AG10803 (cell line): ENCODE data around the gene SLC35D2.
A peak's percentile ranks its signal among the peaks of the same experiment; 100 is the strongest.

ENCODE experiments used
- DNase-seq: peaks from one replicate; pipeline ENCODE4 v3.0.0; 2010; ENCODE audit warnings: low read depth
- H3K4me3 ChIP-seq: 2 replicates; pipeline ENCODE4 v1.5.1; 2011; ENCODE audit warnings: mild to moderate bottlenecking, low read length, control low read depth
- CTCF ChIP-seq: conservative IDR thresholded peaks from 2 replicates; pipeline ENCODE4 v1.5.1; 2011; ENCODE audit warnings: mild to moderate bottlenecking, low read length, control low read depth, inconsistent platforms

Gene SLC35D2

GRCh38 chr9:96299823-96300222 lies 83.7 kb downstream of the SLC35D2 start:
- no peak for DNase-seq
- H3K4me3 ChIP-seq, result no peak overlapping the region

DNA sequence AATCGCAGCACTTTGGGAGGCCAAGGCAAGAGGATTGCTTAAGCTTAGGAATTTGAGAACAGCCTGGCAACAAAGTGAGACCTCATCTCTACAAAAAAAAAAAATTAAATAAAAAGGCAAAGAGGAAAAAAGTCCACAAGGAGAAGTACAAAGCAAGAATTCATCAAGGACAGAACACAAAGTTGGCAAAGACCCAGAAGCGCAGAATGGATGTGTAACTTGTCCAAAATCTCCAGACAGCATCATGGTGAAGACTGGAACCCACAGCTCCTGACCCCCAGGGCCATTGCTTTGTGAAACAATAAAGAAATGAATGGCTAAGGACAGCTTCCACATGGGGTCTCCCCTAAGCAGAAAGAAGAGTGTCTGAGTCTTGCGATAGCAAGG lies 89.4 kb downstream of the SLC35D2 start:
- no peak for DNase-seq
- no peak for TF ChIP-seq CTCF
- H3K4me3 ChIP-seq, result no peak overlapping the region

More at GRCh38 chr9:96299823-96300222, 83.7 kb downstream of the SLC35D2 start:
- no peak for TF ChIP-seq CTCF

DNA sequence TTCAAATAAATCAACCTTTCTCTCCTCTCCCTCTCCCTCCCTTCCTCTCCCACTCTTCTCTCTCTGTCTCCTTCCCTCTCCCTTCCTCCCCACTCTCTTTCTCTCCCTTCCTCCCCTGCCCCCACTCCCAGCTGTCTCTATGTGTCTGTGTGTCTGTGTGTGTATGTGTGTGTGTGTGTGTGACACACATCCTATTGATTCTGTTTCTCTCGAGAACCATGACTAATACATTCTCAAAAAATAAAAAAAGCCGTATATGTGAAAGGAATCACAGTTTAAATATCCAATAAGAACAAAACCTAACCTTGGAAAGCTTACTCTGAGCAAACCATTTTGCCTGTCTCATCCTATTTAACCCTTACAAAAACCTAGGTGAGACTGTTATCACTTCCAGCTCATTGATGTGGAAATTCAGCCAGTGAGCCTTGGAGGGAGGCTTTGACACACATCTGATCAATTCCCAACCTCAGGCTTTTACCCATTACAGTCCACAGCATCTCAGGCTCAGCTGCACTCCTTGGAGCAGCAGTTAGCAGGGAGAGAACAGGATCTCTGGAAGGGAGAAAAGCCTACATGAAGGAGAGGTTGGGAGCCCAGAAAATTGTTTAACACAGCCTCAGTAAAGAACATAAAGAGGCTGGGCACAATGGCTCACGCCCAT lies 89.9 kb downstream of the SLC35D2 start:
- DNase-seq, result peak; percentile 7
- no peak overlapping the region for H3K4me3 ChIP-seq
- TF ChIP-seq CTCF, result no peak

GRCh38 chr9:96289392-96289791 lies 94.1 kb downstream of the SLC35D2 start:
- H3K4me3 ChIP-seq, result no peak overlapping the region
- no peak for TF ChIP-seq CTCF
- DNase-seq, result no peak

DNA sequence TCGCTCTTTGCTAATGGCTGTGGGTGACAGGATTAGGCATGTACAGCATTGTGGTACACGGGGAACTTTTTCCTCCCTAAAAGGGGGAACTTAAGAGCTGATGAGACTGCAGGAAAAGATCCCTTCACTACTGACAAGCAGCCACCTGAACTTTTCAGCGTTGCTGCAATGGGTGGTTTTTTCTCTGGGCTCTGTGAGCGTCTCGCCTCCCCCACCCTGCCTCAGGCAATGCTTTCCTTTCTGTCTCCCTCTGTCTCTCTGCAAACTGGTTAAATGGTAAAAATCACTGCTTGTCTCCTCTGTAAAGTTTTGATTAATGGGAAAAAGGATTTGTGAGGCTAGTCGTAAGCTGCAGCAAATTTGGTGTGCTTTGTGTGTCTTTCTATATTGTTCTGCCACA lies 101.9 kb downstream of the SLC35D2 start:
- H3K4me3 ChIP-seq, result no peak overlapping the region
- no peak for DNase-seq
- TF ChIP-seq CTCF, result no peak

GRCh38 chr9:96279932-96280331 lies 103.6 kb downstream of the SLC35D2 start:
- no peak for TF ChIP-seq CTCF
- DNase-seq, result no peak

GRCh38 chr9:96274939-96275338 lies 108.6 kb downstream of the SLC35D2 start:
- DNase-seq, result no peak
- TF ChIP-seq CTCF, result no peak
- no peak overlapping the region for H3K4me3 ChIP-seq

More at GRCh38 chr9:96279932-96280331, 103.6 kb downstream of the SLC35D2 start:
- H3K4me3 ChIP-seq, result no peak overlapping the region
